DOHH2 (cell line): ENCODE results near the gene AR.

Experiments
- H3F3A ChIP-seq: fragments of 200-600 bp; sonication (generic), shearing (Covaris generic); 2 replicates; pipeline ENCODE4 v1.6.0; 2016; ENCODE audit warnings: antibody characterized with exemption, mild to moderate bottlenecking; ENCODE audit not compliant: control insufficient read depth, insufficient read depth
- H3K27ac ChIP-seq: fragments of 200-600 bp; sonication (generic); 2 replicates; pipeline ENCODE4 v1.5.1; 2014; ENCODE audit warnings: low read depth, mild to moderate bottlenecking, low read length, moderate library complexity
- H3K27me3 ChIP-seq: fragments of 200-600 bp; sonication (generic); 2 replicates; pipeline ENCODE4 v1.6.1; 2014; ENCODE audit warnings: mild to moderate bottlenecking, low read length, mixed read lengths; ENCODE audit not compliant: control insufficient read depth
- H3K36me3 ChIP-seq: fragments of 200-600 bp; sonication (generic); 2 replicates; pipeline ENCODE4 v1.6.1; 2014; ENCODE audit warnings: mild to moderate bottlenecking, low read length, moderate library complexity, mixed read lengths; ENCODE audit not compliant: control insufficient read depth
- H3K4me1 ChIP-seq: fragments of 200-600 bp; sonication (generic); 2 replicates; pipeline ENCODE4 v1.6.1; 2014; ENCODE audit warnings: mild to moderate bottlenecking, low read length, mixed read lengths; ENCODE audit not compliant: control insufficient read depth
- H3K4me2 ChIP-seq: fragments of 200-600 bp; sonication (generic); 2 replicates; pipeline ENCODE4 v1.6.0; 2014; ENCODE audit warnings: mild to moderate bottlenecking, low read length, moderate library complexity
- H3K4me3 ChIP-seq: fragments of 200-600 bp; sonication (generic); 2 replicates; pipeline ENCODE4 v1.5.1; 2014; ENCODE audit warnings: mild to moderate bottlenecking, low read length, mixed read lengths
- H3K79me2 ChIP-seq: fragments of 200-600 bp; sonication (generic); 2 replicates; pipeline ENCODE4 v1.6.1; 2014; ENCODE audit warnings: mild to moderate bottlenecking, low read length, mixed read lengths; ENCODE audit not compliant: control insufficient read depth
- H3K9me2 ChIP-seq: fragments of 200-600 bp; sonication (generic); replicated peaks from 2 replicates; pipeline ENCODE4 v1.6.1; 2014; ENCODE audit warnings: mild to moderate bottlenecking, low read length, mixed read lengths; ENCODE audit not compliant: control insufficient read depth
- H3K9me3 ChIP-seq: fragments of 200-600 bp; sonication (generic); 2 replicates; pipeline ENCODE4 v1.6.1; 2014; ENCODE audit warnings: antibody characterized with exemption, low read length, mixed read lengths; ENCODE audit not compliant: control insufficient read depth, insufficient read depth
- H4K20me1 ChIP-seq: fragments of 200-600 bp; sonication (generic); 2 replicates; pipeline ENCODE4 v1.6.0; 2014; ENCODE audit warnings: low read depth, mild to moderate bottlenecking, antibody characterized with exemption, low read length, moderate library complexity; ENCODE audit not compliant: control insufficient read depth, insufficient read depth
- EZH2phosphoT487 ChIP-seq: fragments of 200-600 bp; sonication (generic); IDR thresholded peaks from 2 replicates; pipeline ENCODE4 v1.6.1; 2017; ENCODE audit warnings: borderline replicate concordance, mild to moderate bottlenecking, antibody characterized with exemption, low read length, moderate library complexity, mixed read lengths
- TF ChIP-seq, protein P1 (sequence below): fragments of 200-600 bp; sonication (generic); IDR thresholded peaks from one replicate; pipeline ENCODE4 v1.5.1; 2014; ENCODE audit warnings: antibody characterized with exemption, mild to moderate bottlenecking, low read depth, low read length; ENCODE audit not compliant: poor library complexity, severe bottlenecking

AR gene

DNA sequence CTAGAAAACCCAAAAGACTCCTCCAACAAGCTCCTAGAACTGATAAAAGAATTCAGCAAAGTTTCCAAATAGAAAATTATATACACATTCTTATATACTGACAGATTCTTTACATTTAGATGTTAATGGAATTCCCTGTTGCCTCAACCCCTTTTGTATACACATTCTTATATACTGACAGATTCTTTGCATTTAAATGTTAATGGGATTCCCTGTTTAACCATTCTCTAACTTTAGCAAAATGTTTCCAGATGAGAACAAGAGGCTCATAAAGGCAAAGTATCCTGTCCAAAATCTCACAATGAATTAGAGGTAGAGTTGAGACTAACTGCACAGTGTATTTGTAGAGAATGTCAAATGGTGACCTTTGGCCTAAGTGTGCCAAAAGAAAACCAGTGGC is 23.1 kb upstream of the AR start:
- no peak overlapping the region for H3K4me2 ChIP-seq
- H3F3A ChIP-seq: no peaks in the 10 kb centered on the region

DNA sequence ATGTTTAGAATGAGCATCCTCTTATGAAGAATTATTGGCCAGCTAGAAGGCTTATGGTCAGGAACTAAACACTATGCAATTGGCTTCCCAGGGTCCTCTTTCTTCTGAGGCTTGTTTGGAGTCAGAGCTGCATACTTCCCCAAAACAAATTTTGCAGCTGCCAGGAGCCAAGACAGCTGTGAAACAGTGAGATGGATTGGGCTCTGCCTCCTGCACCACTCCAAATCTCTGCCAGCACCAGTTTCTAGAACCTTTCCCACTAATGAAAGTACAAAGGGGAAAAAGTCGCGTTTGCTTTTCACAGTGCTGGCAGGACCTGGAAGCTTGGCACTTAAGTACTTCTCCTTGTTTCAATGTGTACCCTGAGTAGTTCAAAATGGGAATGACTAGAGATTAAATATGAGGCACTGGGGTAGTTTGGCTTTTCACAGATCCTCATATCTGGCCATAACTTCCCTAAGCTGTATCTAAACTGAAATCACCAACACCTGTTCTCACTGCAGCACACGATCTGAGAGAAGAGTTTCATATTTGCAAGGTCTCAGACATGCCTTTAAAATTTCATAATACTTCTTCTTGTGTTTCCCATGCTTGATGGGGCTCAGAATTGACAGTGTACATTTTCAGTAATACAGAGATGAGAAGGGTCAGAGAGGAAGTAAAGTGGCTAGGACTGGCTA is 20.7 kb upstream of the AR start:
- Histone ChIP-seq H3K4me3 (no peak overlapping the region), H3K9me3 (no peaks in the 10 kb centered on the region), H3K27me3 (no peaks in the 10 kb centered on the region), H3K79me2 (no peaks in the 10 kb centered on the region), H3K4me2 (no peak overlapping the region), H3F3A (no peaks in the 10 kb centered on the region), H3K36me3 (no peaks in the 10 kb centered on the region), H3K9me2 (no peaks in the 10 kb centered on the region), H3K4me1 (no peaks in the 10 kb centered on the region), H4K20me1 (no peaks in the 10 kb centered on the region), H3K27ac (no peak overlapping the region)
- no peak for TF ChIP-seq EZH2phosphoT487
- TF ChIP-seq, protein P1, sequence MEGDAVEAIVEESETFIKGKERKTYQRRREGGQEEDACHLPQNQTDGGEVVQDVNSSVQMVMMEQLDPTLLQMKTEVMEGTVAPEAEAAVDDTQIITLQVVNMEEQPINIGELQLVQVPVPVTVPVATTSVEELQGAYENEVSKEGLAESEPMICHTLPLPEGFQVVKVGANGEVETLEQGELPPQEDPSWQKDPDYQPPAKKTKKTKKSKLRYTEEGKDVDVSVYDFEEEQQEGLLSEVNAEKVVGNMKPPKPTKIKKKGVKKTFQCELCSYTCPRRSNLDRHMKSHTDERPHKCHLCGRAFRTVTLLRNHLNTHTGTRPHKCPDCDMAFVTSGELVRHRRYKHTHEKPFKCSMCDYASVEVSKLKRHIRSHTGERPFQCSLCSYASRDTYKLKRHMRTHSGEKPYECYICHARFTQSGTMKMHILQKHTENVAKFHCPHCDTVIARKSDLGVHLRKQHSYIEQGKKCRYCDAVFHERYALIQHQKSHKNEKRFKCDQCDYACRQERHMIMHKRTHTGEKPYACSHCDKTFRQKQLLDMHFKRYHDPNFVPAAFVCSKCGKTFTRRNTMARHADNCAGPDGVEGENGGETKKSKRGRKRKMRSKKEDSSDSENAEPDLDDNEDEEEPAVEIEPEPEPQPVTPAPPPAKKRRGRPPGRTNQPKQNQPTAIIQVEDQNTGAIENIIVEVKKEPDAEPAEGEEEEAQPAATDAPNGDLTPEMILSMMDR: no peak

More for the DNA sequence above, 23.1 kb upstream of the AR start:
- TF ChIP-seq EZH2phosphoT487: no peak
- no peaks in the 10 kb centered on the region for H3K9me3 ChIP-seq
- H3K4me1 ChIP-seq: no peaks in the 10 kb centered on the region
- no peaks in the 10 kb centered on the region for H3K27me3 ChIP-seq
- H3K36me3 ChIP-seq: no peaks in the 10 kb centered on the region
- no peaks in the 10 kb centered on the region for H3K9me2 ChIP-seq
- no peak overlapping the region for H3K27ac ChIP-seq
- H3K4me3 ChIP-seq: no peak overlapping the region
- H4K20me1 ChIP-seq: no peaks in the 10 kb centered on the region
- no peaks in the 10 kb centered on the region for H3K79me2 ChIP-seq

DNA sequence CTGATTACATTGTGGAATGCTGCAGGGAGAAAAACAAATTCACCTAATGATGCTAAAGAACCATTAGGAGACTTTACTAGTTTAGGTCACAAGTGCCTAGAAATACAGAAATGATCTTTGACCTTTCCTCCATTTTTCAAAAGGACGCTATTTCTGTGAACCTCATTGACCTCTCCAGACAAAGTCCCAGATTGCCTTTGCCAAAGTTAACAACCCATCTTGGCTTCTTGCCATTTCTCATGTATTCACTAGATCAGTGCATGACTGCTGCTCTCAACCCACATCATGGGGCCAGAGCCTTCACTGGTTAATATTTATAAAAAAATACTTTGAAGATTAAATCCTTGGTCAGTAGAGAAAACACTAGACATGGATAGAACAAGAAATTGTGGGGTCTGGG is 19.9 kb upstream of the AR start:
- H3K4me3 ChIP-seq: no peak overlapping the region
- no peaks in the 10 kb centered on the region for H3K79me2 ChIP-seq
- TF ChIP-seq, protein P1: no peak
- no peak for TF ChIP-seq EZH2phosphoT487
- H3F3A ChIP-seq: no peaks in the 10 kb centered on the region
- H3K27ac ChIP-seq: no peak overlapping the region
- H3K9me2 ChIP-seq: no peaks in the 10 kb centered on the region
- H3K4me1 ChIP-seq: no peaks in the 10 kb centered on the region
- H3K4me2 ChIP-seq: no peak overlapping the region
- H3K36me3 ChIP-seq: no peaks in the 10 kb centered on the region
- no peaks in the 10 kb centered on the region for H3K27me3 ChIP-seq
- H4K20me1 ChIP-seq: no peaks in the 10 kb centered on the region
- no peaks in the 10 kb centered on the region for H3K9me3 ChIP-seq

DNA sequence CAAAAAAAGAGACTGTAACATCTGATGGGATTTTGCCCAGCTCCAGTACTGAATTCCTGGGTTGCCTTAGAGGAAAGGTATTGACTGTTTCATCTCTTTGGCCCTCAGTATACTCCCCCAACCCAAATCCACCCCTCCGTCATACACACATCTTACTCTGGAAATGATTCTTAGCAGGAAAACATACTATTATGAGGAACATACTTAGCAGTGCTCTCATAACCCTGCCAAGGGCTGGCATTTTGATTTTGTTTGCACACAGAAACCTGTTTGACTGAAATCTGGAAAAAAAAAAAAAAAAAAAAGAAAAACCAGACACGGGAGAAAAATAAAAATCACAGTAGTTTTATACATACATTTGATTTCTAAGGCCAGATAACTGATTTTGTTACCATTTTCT is 19.4 kb upstream of the AR start:
- Histone ChIP-seq H3K9me2 (no peaks in the 10 kb centered on the region), H3K27ac (no peak overlapping the region)

More for the DNA sequence above, 19.4 kb upstream of the AR start:
- Histone ChIP-seq H4K20me1 (no peaks in the 10 kb centered on the region), H3K4me2 (no peak overlapping the region), H3K36me3 (no peaks in the 10 kb centered on the region), H3K79me2 (no peaks in the 10 kb centered on the region), H3K27me3 (no peaks in the 10 kb centered on the region), H3K4me1 (no peaks in the 10 kb centered on the region), H3K9me3 (no peaks in the 10 kb centered on the region), H3F3A (no peaks in the 10 kb centered on the region), H3K4me3 (no peak overlapping the region)
- TF ChIP-seq, protein P1: no peak
- TF ChIP-seq EZH2phosphoT487: no peak
